ENCODE results near the gene BCAS1. TPM values are rescaled to one million over a fixed set of nuclear protein-coding genes. Genes with fewer than 3 reads are reported as not detected.

The BCAS1 gene
- total RNA-seq, 1 donor = not detected

GRCh38 chr20:54074511-54074910 lies 4.1 kb upstream of the BCAS1 start:
- H3K27me3 ChIP-seq (ENCODE audit: insufficient read depth, low read length) = peaks cover 2% of the 10 kb centered on the region
- H3K4me1 ChIP-seq (ENCODE audit: insufficient read depth, low read length) = no peaks in the 10 kb centered on the region
- H3K27ac ChIP-seq (ENCODE audit: low read depth, low read length) = no peak overlapping the region
- H3K4me3 ChIP-seq (ENCODE audit: insufficient read depth, low read length) = no peak overlapping the region
- TF ChIP-seq CTCF (IDR thresholded peaks at IDR 0.05; ENCODE audit: extremely low read depth, low read depth, low read length) = no peak
- H4K20me1 ChIP-seq (ENCODE audit: insufficient read depth, low read length) = no peaks in the 10 kb centered on the region
- DNase-seq (ENCODE audit: insufficient read length, low spot score, missing footprints) = no peak
- no peaks in the 10 kb centered on the region for H3K36me3 ChIP-seq (ENCODE audit: insufficient read depth, low read length)
- no peak overlapping the region for H2AFZ ChIP-seq (ENCODE audit: low read length)
- H3K79me2 ChIP-seq (ENCODE audit: insufficient read depth, low read length) = no peaks in the 10 kb centered on the region
- H3K4me2 ChIP-seq (ENCODE audit: insufficient read depth, low read length) = no peak overlapping the region
- no peaks in the 10 kb centered on the region for H3K9me3 ChIP-seq (ENCODE audit: low read depth, low read length)

- no peaks in the 10 kb centered on the region for H4K20me1 ChIP-seq (ENCODE audit: insufficient read depth, low read length)
- no peak overlapping the region for H3K27ac ChIP-seq (ENCODE audit: low read depth, low read length)
- H3K4me3 ChIP-seq (ENCODE audit: insufficient read depth, low read length) = no peak overlapping the region
- H3K9me3 ChIP-seq (ENCODE audit: low read depth, low read length) = no peaks in the 10 kb centered on the region
- H3K4me1 ChIP-seq (ENCODE audit: insufficient read depth, low read length) = no peaks in the 10 kb centered on the region
- no peak for TF ChIP-seq CTCF (IDR thresholded peaks at IDR 0.05; ENCODE audit: extremely low read depth, low read depth, low read length)
- H3K36me3 ChIP-seq (ENCODE audit: insufficient read depth, low read length) = no peaks in the 10 kb centered on the region
- H3K27me3 ChIP-seq (ENCODE audit: insufficient read depth, low read length) = peaks cover 2% of the 10 kb centered on the region
- no peak for DNase-seq (ENCODE audit: insufficient read length, low spot score, missing footprints)
- H2AFZ ChIP-seq (ENCODE audit: low read length) = no peak overlapping the region
- H3K79me2 ChIP-seq (ENCODE audit: insufficient read depth, low read length) = no peaks in the 10 kb centered on the region
- no peak overlapping the region for H3K4me2 ChIP-seq (ENCODE audit: insufficient read depth, low read length)
Measured at GRCh38 chr20:54073288-54073687, 2.9 kb upstream of the BCAS1 start.

GRCh38 chr20:54069501-54069971 lies 858 bp downstream of the BCAS1 start:
- Histone ChIP-seq H3K79me2 (ENCODE audit: insufficient read depth, low read length) (no peaks in the 10 kb centered on the region), H3K36me3 (ENCODE audit: insufficient read depth, low read length) (no peaks in the 10 kb centered on the region), H2AFZ (ENCODE audit: low read length) (no peak overlapping the region), H3K4me3 (ENCODE audit: insufficient read depth, low read length) (no peak overlapping the region), H3K9me3 (ENCODE audit: low read depth, low read length) (no peaks in the 10 kb centered on the region), H3K4me1 (ENCODE audit: insufficient read depth, low read length) (no peaks in the 10 kb centered on the region), H3K4me2 (ENCODE audit: insufficient read depth, low read length) (no peak overlapping the region), H4K20me1 (ENCODE audit: insufficient read depth, low read length) (no peaks in the 10 kb centered on the region), H3K27ac (ENCODE audit: low read depth, low read length) (no peak overlapping the region), H3K27me3 (ENCODE audit: insufficient read depth, low read length) (peaks cover 2% of the 10 kb centered on the region)
- no peak for TF ChIP-seq CTCF (IDR thresholded peaks at IDR 0.05; ENCODE audit: extremely low read depth, low read depth, low read length)
- DNase-seq (ENCODE audit: insufficient read length, low spot score, missing footprints) = no peak

- Histone ChIP-seq H3K79me2 (ENCODE audit: insufficient read depth, low read length) (no peaks in the 10 kb centered on the region), H3K4me3 (ENCODE audit: insufficient read depth, low read length) (no peak overlapping the region), H3K36me3 (ENCODE audit: insufficient read depth, low read length) (no peaks in the 10 kb centered on the region), H3K27me3 (ENCODE audit: insufficient read depth, low read length) (peaks cover 2% of the 10 kb centered on the region), H2AFZ (ENCODE audit: low read length) (no peak overlapping the region), H3K4me1 (ENCODE audit: insufficient read depth, low read length) (no peaks in the 10 kb centered on the region), H3K9me3 (ENCODE audit: low read depth, low read length) (no peaks in the 10 kb centered on the region), H3K27ac (ENCODE audit: low read depth, low read length) (no peak overlapping the region), H4K20me1 (ENCODE audit: insufficient read depth, low read length) (no peaks in the 10 kb centered on the region), H3K4me2 (ENCODE audit: insufficient read depth, low read length) (no peak overlapping the region)
- TF ChIP-seq CTCF (IDR thresholded peaks at IDR 0.05; ENCODE audit: extremely low read depth, low read depth, low read length) = no peak
- DNase-seq (ENCODE audit: insufficient read length, low spot score, missing footprints) = no peak
Measured at GRCh38 chr20:54068966-54069365, 1.4 kb downstream of the BCAS1 start.

Data from osteoblast (primary cell).